K562 (cell line): ENCODE data around the gene ZNF358. TPM values are rescaled to one million over a fixed set of nuclear protein-coding genes. Genes with fewer than 3 reads are reported as not detected.

ENCODE experiments used
- ATF7 ChIP-seq: fragments of 450-650 bp; IDR thresholded peaks from 2 replicates; pipeline ENCODE4 v1.7.1; 2014; ENCODE audit warnings: mild to moderate bottlenecking, moderate library complexity
- CCNT2 ChIP-seq: IDR thresholded peaks from 2 replicates; pipeline ENCODE4 v1.6.1; 2011; ENCODE audit warnings: borderline replicate concordance, low read depth, mild to moderate bottlenecking, moderate library complexity, mixed read lengths, low read length; ENCODE audit not compliant: insufficient read length; ENCODE audit errors: extremely low read depth
- CREB1 ChIP-seq, 2 experiments: sonication (generic) in 1 of 2; formaldehyde crosslinking in 1 of 2; IDR thresholded peaks; 2 replicates each; pipeline versions ENCODE4 v1.6.1 to v1.8.0; 2012 to 2022; ENCODE audit warnings: inconsistent platforms in 1 of 2, mild to moderate bottlenecking in 1 of 2, missing genetic modification reagents in 1 of 2, moderate library complexity in 1 of 2
- FOSL1 ChIP-seq: fragments of 200-800 bp; sonication (Bioruptor generic); conservative IDR thresholded peaks from 2 replicates; pipeline ENCODE4 v1.6.1; 2016; ENCODE audit warnings: missing genetic modification characterization, missing compliant biosample characterization
- FUS ChIP-seq: fragments of 200-400 bp; formaldehyde crosslinking; optimal IDR thresholded peaks from 2 replicates; pipeline ENCODE3; 2017; ENCODE audit warnings: low read depth, low read length
- HIVEP1 ChIP-seq: fragments of 250-450 bp; sonication (Bioruptor Pico); IDR thresholded peaks from 2 replicates; pipeline ENCODE4 v1.4.0; 2020; ENCODE audit warnings: mild to moderate bottlenecking
- KAT2B ChIP-seq: IDR thresholded peaks from one replicate; pipeline ENCODE4 v1.6.1; 2012; ENCODE audit warnings: low read depth, mild to moderate bottlenecking, control low read depth, inconsistent platforms, low read length, moderate library complexity
- L3MBTL2 ChIP-seq: fragments of 450-650 bp; IDR thresholded peaks from 2 replicates; pipeline ENCODE4 v1.6.1; 2016; ENCODE audit warnings: mild to moderate bottlenecking, moderate library complexity
- NBN ChIP-seq: fragments of 450-650 bp; IDR thresholded peaks from 2 replicates; pipeline ENCODE4 v1.6.1; 2016; ENCODE audit warnings: low read depth, mild to moderate bottlenecking
- NCOA1 ChIP-seq: fragments of 450-650 bp; IDR thresholded peaks from 2 replicates; pipeline ENCODE4 v1.6.1; 2016; ENCODE audit warnings: low read depth
- NFIC ChIP-seq: fragments of 450-650 bp; IDR thresholded peaks from 2 replicates; pipeline ENCODE4 v1.6.1; 2017; ENCODE audit warnings: mild to moderate bottlenecking, inconsistent platforms
- POLR2B ChIP-seq: fragments of 450-650 bp; IDR thresholded peaks from 2 replicates; pipeline ENCODE4 v1.6.1; 2018; ENCODE audit warnings: low read depth; ENCODE audit not compliant: partially characterized antibody
- RCOR1 ChIP-seq, 2 experiments: IDR thresholded peaks; 2 replicates each; pipeline ENCODE4 v1.6.1; 2012; ENCODE audit warnings: low read depth in 2 of 2, low read length in 2 of 2, borderline replicate concordance in 1 of 2, improper control_type of control experiment in 1 of 2
- SP1 ChIP-seq: sonication (generic); formaldehyde crosslinking; IDR thresholded peaks from 2 replicates; pipeline ENCODE4 v1.8.1; 2022; ENCODE audit warnings: mild to moderate bottlenecking, missing genetic modification reagents
- STAT5B ChIP-seq: fragments of 250-450 bp; sonication (Bioruptor Pico); IDR thresholded peaks from 2 replicates; pipeline ENCODE4 v1.8.0; 2021; ENCODE audit warnings: mild to moderate bottlenecking, inconsistent platforms
- TAF1 ChIP-seq: IDR thresholded peaks from 2 replicates; pipeline ENCODE4 v1.6.1; 2011; ENCODE audit warnings: mild to moderate bottlenecking, low read length, moderate library complexity; ENCODE audit not compliant: insufficient read depth, control insufficient read depth, severe bottlenecking; ENCODE audit errors: extremely low read depth
- TARDBP ChIP-seq: fragments of 450-650 bp; IDR thresholded peaks from 2 replicates; pipeline ENCODE4 v1.6.1; 2016
- ZKSCAN8 ChIP-seq: fragments of 200-800 bp; sonication (Bioruptor generic); IDR thresholded peaks from 2 replicates; pipeline ENCODE4 v1.6.1; 2016; ENCODE audit warnings: missing genetic modification characterization, missing compliant biosample characterization
- ZNF395 ChIP-seq: fragments of 200-800 bp; sonication (Bioruptor generic); IDR thresholded peaks from 2 replicates; pipeline ENCODE4 v1.6.1; 2017; ENCODE audit warnings: missing genetic modification characterization, missing compliant biosample characterization
- ZNF707 ChIP-seq: fragments of 250-450 bp; sonication (Bioruptor Pico); conservative IDR thresholded peaks from 2 replicates; pipeline ENCODE4 v1.8.0; 2022; ENCODE audit warnings: inconsistent platforms, mild to moderate bottlenecking, moderate library complexity
- ZSCAN32 ChIP-seq: fragments of 450-650 bp; formaldehyde crosslinking; IDR thresholded peaks from 2 replicates; pipeline ENCODE4 v1.4.0; 2020; ENCODE audit warnings: mild to moderate bottlenecking, moderate library complexity
- polyA plus RNA-seq, 8 experiments: library from polyadenylated mRNA; depleted of rRNA in 4 of 8; stranded (reverse) in 5 of 8; unstranded in 3 of 8; fragments of >200 nt; fragmentation: Nextera tagmentation in 2 of 8; fragmentation: Illumina TruSeq in 1 of 8; extraction: Ambion mirVana in 2 of 8; extraction: Trizol in 1 of 8; gene quantifications; 2 replicates each; pipeline versions ENCODE4 v1.2.1 to v1.2.3, GENCODE V29; 2011 to 2014; ENCODE audit warnings: inconsistent platforms in 1 of 8, missing spikeins in 1 of 8
- total RNA-seq, 7 experiments: library from RNA; depleted of rRNA in 6 of 7; stranded (reverse); fragments of >200 nt in 6 of 7; fragmentation: Illumina TruSeq in 2 of 7; extraction: Trizol in 2 of 7; gene quantifications; 2 replicates each; pipeline versions ENCODE4 v1.2.1 to v1.2.3, GENCODE V29; 2011 to 2021; ENCODE audit warnings: low replicate concordance in 1 of 7
- TF ChIP-seq, protein P1 (sequence below): sonication (generic); formaldehyde crosslinking; IDR thresholded peaks from 2 replicates; pipeline ENCODE4 v1.8.0; 2022; ENCODE audit warnings: missing genetic modification reagents, mild to moderate bottlenecking, moderate library complexity, borderline replicate concordance
- TF ChIP-seq, protein P2 (sequence below): sonication (generic); formaldehyde crosslinking; IDR thresholded peaks from 2 replicates; pipeline ENCODE4 v1.8.0; 2022; ENCODE audit warnings: missing genetic modification reagents, mild to moderate bottlenecking, borderline replicate concordance

The ZNF358 gene
- total and polyA plus RNA-seq, 9 of the 15 experiments (the other 6 are each of a cell fraction or from before 2014, with no cell fraction given) = 0.04 to 17.2 (median 4.9) TPM

- peak; percentile 45; the same call in 1 of the 2 replicates for TF ChIP-seq ZNF395 (CRISPR knock-in tag)
- peak; percentile 89 for TF ChIP-seq CCNT2
- TF ChIP-seq, protein P1, sequence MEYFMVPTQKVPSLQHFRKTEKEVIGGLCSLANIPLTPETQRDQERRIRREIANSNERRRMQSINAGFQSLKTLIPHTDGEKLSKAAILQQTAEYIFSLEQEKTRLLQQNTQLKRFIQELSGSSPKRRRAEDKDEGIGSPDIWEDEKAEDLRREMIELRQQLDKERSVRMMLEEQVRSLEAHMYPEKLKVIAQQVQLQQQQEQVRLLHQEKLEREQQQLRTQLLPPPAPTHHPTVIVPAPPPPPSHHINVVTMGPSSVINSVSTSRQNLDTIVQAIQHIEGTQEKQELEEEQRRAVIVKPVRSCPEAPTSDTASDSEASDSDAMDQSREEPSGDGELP (CRISPR knock-in tag) = peak; percentile 46; the same call in 1 of the 2 replicates
- peak; percentile 64 for TF ChIP-seq TAF1
- TF ChIP-seq CREB1 (IDR thresholded peaks at IDR 0.05) = peak; percentile 98
- peak; percentile 98 for TF ChIP-seq CREB1 (CRISPR knock-in tag; IDR thresholded peaks at IDR 0.05)
- TF ChIP-seq NBN = peak; percentile 66; the same call in 1 of the 2 replicates
- TF ChIP-seq HIVEP1 = no peak
- peak; percentile 55; the same call in 1 of the 2 replicates for TF ChIP-seq NCOA1
- peak; percentile 43 for TF ChIP-seq FOSL1 (tag)
- no peak for TF ChIP-seq STAT5B (CRISPR knock-in tag)
- peak; percentile 73; the same call in 1 of the 2 replicates for TF ChIP-seq TARDBP
- peak; percentile 40; the same call in 1 of the 2 replicates for TF ChIP-seq NFIC
- TF ChIP-seq ZSCAN32 (CRISPR knock-in tag) = no peak
- TF ChIP-seq L3MBTL2 = peak; percentile 70
- TF ChIP-seq, protein P2, sequence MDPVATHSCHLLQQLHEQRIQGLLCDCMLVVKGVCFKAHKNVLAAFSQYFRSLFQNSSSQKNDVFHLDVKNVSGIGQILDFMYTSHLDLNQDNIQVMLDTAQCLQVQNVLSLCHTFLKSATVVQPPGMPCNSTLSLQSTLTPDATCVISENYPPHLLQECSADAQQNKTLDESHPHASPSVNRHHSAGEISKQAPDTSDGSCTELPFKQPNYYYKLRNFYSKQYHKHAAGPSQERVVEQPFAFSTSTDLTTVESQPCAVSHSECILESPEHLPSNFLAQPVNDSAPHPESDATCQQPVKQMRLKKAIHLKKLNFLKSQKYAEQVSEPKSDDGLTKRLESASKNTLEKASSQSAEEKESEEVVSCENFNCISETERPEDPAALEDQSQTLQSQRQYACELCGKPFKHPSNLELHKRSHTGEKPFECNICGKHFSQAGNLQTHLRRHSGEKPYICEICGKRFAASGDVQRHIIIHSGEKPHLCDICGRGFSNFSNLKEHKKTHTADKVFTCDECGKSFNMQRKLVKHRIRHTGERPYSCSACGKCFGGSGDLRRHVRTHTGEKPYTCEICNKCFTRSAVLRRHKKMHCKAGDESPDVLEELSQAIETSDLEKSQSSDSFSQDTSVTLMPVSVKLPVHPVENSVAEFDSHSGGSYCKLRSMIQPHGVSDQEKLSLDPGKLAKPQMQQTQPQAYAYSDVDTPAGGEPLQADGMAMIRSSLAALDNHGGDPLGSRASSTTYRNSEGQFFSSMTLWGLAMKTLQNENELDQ (CRISPR knock-in tag) = no peak
- TF ChIP-seq POLR2B = peak; percentile 69
- TF ChIP-seq ZKSCAN8 (CRISPR knock-in tag) = no peak
- no peak for TF ChIP-seq FUS
- 0 out of 4 replicates have a peak, but pooled peaks of 1 of the 2 experiments have one; percentile 2 for TF ChIP-seq RCOR1 (IDR thresholded peaks at IDR 0.05; ENCODE audit: borderline replicate concordance in 1 of 2, low read depth in 2 of 2, low read length in 2 of 2)
- no peak for TF ChIP-seq KAT2B
- no peak for TF ChIP-seq ZNF707 (CRISPR knock-in tag)
- TF ChIP-seq SP1 (CRISPR knock-in tag) = peak; percentile 90
- peak; percentile 98 for TF ChIP-seq ATF7
- TF ChIP-seq, all 486 proteins: peak for 90
Observed at GRCh38 chr19:7488736-7489353, 27.1 kb upstream of the ZNF358 start, which contains the start of gene PEX11G (continued).
